Measurements from ENCODE around the gene ZC3H12D.

DNA sequence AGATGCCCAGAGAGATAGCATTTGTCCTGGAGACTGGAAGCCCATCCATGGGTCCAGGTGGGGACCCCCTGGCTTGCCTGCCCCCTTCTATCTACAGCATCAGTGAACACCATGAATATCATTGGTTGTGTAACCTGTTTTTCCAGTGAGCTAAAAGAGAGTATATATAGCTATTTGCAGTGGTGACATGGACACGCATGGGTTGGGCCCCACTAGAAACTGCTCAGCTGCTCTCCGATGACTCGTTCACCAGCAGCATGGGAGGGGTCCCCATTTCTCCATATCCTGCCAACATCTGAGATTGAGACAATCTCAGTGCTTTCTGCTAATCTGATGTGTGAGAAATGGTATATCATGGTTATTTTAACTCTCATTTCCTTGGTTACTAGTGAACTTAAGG, 4.0 kb upstream of the ZC3H12D start:
- TF ChIP-seq, protein P1, sequence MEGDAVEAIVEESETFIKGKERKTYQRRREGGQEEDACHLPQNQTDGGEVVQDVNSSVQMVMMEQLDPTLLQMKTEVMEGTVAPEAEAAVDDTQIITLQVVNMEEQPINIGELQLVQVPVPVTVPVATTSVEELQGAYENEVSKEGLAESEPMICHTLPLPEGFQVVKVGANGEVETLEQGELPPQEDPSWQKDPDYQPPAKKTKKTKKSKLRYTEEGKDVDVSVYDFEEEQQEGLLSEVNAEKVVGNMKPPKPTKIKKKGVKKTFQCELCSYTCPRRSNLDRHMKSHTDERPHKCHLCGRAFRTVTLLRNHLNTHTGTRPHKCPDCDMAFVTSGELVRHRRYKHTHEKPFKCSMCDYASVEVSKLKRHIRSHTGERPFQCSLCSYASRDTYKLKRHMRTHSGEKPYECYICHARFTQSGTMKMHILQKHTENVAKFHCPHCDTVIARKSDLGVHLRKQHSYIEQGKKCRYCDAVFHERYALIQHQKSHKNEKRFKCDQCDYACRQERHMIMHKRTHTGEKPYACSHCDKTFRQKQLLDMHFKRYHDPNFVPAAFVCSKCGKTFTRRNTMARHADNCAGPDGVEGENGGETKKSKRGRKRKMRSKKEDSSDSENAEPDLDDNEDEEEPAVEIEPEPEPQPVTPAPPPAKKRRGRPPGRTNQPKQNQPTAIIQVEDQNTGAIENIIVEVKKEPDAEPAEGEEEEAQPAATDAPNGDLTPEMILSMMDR (conservative IDR thresholded peaks at IDR 0.05; ENCODE audit: low read depth in 2 of 2): no peak
- no peak for TF ChIP-seq EZH2 (IDR thresholded peaks at IDR 0.05; ENCODE audit: low read depth, unreplicated experiment)
- TF ChIP-seq EZH2phosphoT487 (IDR thresholded peaks at IDR 0.05; ENCODE audit: unreplicated experiment): no peak
- no peak for TF ChIP-seq STAT1 (IDR thresholded peaks at IDR 0.05; ENCODE audit: unreplicated experiment)
- no peak for TF ChIP-seq JUNB (IDR thresholded peaks at IDR 0.05; ENCODE audit: unreplicated experiment)
- TF ChIP-seq POLR2AphosphoS5 (IDR thresholded peaks at IDR 0.05; ENCODE audit: low read depth): no peak
- TF ChIP-seq CREB1 (CRISPR knock-in tag; IDR thresholded peaks at IDR 0.05; ENCODE audit: low read depth): no peak
- TF ChIP-seq, protein P2, sequence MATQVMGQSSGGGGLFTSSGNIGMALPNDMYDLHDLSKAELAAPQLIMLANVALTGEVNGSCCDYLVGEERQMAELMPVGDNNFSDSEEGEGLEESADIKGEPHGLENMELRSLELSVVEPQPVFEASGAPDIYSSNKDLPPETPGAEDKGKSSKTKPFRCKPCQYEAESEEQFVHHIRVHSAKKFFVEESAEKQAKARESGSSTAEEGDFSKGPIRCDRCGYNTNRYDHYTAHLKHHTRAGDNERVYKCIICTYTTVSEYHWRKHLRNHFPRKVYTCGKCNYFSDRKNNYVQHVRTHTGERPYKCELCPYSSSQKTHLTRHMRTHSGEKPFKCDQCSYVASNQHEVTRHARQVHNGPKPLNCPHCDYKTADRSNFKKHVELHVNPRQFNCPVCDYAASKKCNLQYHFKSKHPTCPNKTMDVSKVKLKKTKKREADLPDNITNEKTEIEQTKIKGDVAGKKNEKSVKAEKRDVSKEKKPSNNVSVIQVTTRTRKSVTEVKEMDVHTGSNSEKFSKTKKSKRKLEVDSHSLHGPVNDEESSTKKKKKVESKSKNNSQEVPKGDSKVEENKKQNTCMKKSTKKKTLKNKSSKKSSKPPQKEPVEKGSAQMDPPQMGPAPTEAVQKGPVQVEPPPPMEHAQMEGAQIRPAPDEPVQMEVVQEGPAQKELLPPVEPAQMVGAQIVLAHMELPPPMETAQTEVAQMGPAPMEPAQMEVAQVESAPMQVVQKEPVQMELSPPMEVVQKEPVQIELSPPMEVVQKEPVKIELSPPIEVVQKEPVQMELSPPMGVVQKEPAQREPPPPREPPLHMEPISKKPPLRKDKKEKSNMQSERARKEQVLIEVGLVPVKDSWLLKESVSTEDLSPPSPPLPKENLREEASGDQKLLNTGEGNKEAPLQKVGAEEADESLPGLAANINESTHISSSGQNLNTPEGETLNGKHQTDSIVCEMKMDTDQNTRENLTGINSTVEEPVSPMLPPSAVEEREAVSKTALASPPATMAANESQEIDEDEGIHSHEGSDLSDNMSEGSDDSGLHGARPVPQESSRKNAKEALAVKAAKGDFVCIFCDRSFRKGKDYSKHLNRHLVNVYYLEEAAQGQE (IDR thresholded peaks at IDR 0.05; ENCODE audit: unreplicated experiment): no peak
- TF ChIP-seq, protein P3, sequence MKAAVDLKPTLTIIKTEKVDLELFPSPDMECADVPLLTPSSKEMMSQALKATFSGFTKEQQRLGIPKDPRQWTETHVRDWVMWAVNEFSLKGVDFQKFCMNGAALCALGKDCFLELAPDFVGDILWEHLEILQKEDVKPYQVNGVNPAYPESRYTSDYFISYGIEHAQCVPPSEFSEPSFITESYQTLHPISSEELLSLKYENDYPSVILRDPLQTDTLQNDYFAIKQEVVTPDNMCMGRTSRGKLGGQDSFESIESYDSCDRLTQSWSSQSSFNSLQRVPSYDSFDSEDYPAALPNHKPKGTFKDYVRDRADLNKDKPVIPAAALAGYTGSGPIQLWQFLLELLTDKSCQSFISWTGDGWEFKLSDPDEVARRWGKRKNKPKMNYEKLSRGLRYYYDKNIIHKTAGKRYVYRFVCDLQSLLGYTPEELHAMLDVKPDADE (IDR thresholded peaks at IDR 0.05): no peak
- TF ChIP-seq, protein P4, sequence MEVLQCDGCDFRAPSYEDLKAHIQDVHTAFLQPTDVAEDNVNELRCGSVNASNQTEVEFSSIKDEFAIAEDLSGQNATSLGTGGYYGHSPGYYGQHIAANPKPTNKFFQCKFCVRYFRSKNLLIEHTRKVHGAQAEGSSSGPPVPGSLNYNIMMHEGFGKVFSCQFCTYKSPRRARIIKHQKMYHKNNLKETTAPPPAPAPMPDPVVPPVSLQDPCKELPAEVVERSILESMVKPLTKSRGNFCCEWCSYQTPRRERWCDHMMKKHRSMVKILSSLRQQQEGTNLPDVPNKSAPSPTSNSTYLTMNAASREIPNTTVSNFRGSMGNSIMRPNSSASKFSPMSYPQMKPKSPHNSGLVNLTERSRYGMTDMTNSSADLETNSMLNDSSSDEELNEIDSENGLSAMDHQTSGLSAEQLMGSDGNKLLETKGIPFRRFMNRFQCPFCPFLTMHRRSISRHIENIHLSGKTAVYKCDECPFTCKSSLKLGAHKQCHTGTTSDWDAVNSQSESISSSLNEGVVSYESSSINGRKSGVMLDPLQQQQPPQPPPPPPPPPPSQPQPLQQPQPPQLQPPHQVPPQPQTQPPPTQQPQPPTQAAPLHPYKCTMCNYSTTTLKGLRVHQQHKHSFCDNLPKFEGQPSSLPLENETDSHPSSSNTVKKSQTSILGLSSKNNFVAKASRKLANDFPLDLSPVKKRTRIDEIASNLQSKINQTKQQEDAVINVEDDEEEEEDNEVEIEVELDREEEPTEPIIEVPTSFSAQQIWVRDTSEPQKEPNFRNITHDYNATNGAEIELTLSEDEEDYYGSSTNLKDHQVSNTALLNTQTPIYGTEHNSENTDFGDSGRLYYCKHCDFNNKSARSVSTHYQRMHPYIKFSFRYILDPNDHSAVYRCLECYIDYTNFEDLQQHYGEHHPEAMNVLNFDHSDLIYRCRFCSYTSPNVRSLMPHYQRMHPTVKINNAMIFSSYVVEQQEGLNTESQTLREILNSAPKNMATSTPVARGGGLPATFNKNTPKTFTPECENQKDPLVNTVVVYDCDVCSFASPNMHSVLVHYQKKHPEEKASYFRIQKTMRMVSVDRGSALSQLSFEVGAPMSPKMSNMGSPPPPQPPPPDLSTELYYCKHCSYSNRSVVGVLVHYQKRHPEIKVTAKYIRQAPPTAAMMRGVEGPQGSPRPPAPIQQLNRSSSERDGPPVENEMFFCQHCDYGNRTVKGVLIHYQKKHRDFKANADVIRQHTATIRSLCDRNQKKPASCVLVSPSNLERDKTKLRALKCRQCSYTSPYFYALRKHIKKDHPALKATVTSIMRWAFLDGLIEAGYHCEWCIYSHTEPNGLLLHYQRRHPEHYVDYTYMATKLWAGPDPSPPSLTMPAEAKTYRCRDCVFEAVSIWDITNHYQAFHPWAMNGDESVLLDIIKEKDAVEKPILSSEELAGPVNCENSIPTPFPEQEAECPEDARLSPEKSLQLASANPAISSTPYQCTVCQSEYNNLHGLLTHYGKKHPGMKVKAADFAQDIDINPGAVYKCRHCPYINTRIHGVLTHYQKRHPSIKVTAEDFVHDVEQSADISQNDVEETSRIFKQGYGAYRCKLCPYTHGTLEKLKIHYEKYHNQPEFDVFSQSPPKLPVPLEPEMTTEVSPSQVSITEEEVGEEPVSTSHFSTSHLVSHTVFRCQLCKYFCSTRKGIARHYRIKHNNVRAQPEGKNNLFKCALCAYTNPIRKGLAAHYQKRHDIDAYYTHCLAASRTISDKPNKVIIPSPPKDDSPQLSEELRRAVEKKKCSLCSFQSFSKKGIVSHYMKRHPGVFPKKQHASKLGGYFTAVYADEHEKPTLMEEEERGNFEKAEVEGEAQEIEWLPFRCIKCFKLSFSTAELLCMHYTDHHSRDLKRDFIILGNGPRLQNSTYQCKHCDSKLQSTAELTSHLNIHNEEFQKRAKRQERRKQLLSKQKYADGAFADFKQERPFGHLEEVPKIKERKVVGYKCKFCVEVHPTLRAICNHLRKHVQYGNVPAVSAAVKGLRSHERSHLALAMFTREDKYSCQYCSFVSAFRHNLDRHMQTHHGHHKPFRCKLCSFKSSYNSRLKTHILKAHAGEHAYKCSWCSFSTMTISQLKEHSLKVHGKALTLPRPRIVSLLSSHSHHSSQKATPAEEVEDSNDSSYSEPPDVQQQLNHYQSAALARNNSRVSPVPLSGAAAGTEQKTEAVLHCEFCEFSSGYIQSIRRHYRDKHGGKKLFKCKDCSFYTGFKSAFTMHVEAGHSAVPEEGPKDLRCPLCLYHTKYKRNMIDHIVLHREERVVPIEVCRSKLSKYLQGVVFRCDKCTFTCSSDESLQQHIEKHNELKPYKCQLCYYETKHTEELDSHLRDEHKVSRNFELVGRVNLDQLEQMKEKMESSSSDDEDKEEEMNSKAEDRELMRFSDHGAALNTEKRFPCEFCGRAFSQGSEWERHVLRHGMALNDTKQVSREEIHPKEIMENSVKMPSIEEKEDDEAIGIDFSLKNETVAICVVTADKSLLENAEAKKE (CRISPR knock-in tag; IDR thresholded peaks at IDR 0.05): no peak
- no peak for TF ChIP-seq ZNF114 (CRISPR knock-in tag; IDR thresholded peaks at IDR 0.05)
- no peak for TF ChIP-seq NANOG (IDR thresholded peaks at IDR 0.05; ENCODE audit: borderline replicate concordance)
